Spinal cord (tissue), 10 donors: Measurements from ENCODE around the gene EFCAB6. TPM values are rescaled to one million over a fixed set of nuclear protein-coding genes. Genes with fewer than 3 reads are reported as not detected.

Experiments used
- DNase-seq, 6 donors: peaks; one replicate each; pipeline versions ENCODE4 v3.0.0 to v3.0.0-alpha.2; 2013 to 2015; ENCODE audit warnings: low spot score in 6 of 6, low read depth in 4 of 6
- H3K27ac ChIP-seq: one replicate; pipeline ENCODE4 v1.5.1; 2013; ENCODE audit warnings: low read depth, low read length, control low read depth
- H3K27me3 ChIP-seq: one replicate; pipeline ENCODE4 v1.6.1; 2013; ENCODE audit warnings: low read length; ENCODE audit not compliant: control insufficient read depth, insufficient read depth
- H3K36me3 ChIP-seq: one replicate; pipeline ENCODE4 v1.6.1; 2013; ENCODE audit warnings: low read length; ENCODE audit not compliant: control insufficient read depth, insufficient read depth
- H3K4me1 ChIP-seq: one replicate; pipeline ENCODE4 v1.6.1; 2013; ENCODE audit warnings: low read length; ENCODE audit not compliant: control insufficient read depth, insufficient read depth
- H3K4me3 ChIP-seq: one replicate; pipeline ENCODE4 v1.5.1; 2013; ENCODE audit warnings: low read depth, low read length, control low read depth
- H3K9me3 ChIP-seq: one replicate; pipeline ENCODE4 v1.6.1; 2013; ENCODE audit warnings: low read length; ENCODE audit not compliant: control insufficient read depth, insufficient read depth
- WGBS: methylation state at CpG from one replicate; pipeline ENCODE4 v1.1.5; 2013; ENCODE audit warnings: missing lambda C conversion rate; ENCODE audit not compliant: insufficient coverage; 5-methylcytosine and 5-hydroxymethylcytosine counted together
- polyA plus RNA-seq, 2 donors: library from polyadenylated mRNA; unstranded; fragments of 120-200 nt; gene quantifications; one replicate each; pipeline ENCODE4 v1.2.1, GENCODE V29; 2013; ENCODE audit not compliant: insufficient read length in 2 of 2
- total RNA-seq, 2 donors: library from RNA; depleted of rRNA in 1 of 2; stranded (reverse); fragments of 120-200 nt in 1 of 2; fragments of >200 nt in 1 of 2; gene quantifications; one replicate each; pipeline versions ENCODE4 v1.2.3 to v1.2.4, GENCODE V29; 2013 to 2014
- donor health status: healthy.

The EFCAB6 gene
- total and polyA plus RNA-seq, 4 donors, result 2.8 to 9.1 (median 4.5) TPM

GRCh38 chr22:43826142-43827002, 14.3 kb upstream of the EFCAB6 start:
- Histone ChIP-seq H3K4me3 (no peak overlapping the region), H3K27me3 (no peaks in the 10 kb centered on the region), H3K4me1 (peaks cover 46% of the 10 kb centered on the region), H3K27ac (no peak overlapping the region), H3K9me3 (no peaks in the 10 kb centered on the region), H3K36me3 (peaks cover 47% of the 10 kb centered on the region)
- peak in 3 of 6 donors; percentile 35 to 88 (median 80) for DNase-seq
- 54% methylated on average over 8 of the region's 16 CpGs for WGBS

- H3K4me3 ChIP-seq, result no peak overlapping the region
- H3K9me3 ChIP-seq, result no peaks in the 10 kb centered on the region
- no CpG with 5 or more reads among the region's 11 CpGs for WGBS
- no peak overlapping the region for H3K27ac ChIP-seq
- no peaks in the 10 kb centered on the region for H3K27me3 ChIP-seq
- H3K4me1 ChIP-seq, result peaks cover 47% of the 10 kb centered on the region
- H3K36me3 ChIP-seq, result peaks cover 42% of the 10 kb centered on the region
- DNase-seq, result peak in 1 of 6 donors; percentile 54
Measured at GRCh38 chr22:43825651-43826050, 13.5 kb upstream of the EFCAB6 start.

- Histone ChIP-seq H3K4me1 (peaks cover 47% of the 10 kb centered on the region), H3K27ac (no peak overlapping the region), H3K36me3 (peaks cover 34% of the 10 kb centered on the region), H3K4me3 (no peak overlapping the region), H3K27me3 (no peaks in the 10 kb centered on the region), H3K9me3 (no peaks in the 10 kb centered on the region)
- 83% methylated on average over 22 of the region's 26 CpGs for WGBS
- DNase-seq, result no peak
Measured at GRCh38 chr22:43824724-43825420, 12.8 kb upstream of the EFCAB6 start.

GRCh38 chr22:43823911-43824665, 12.0 kb upstream of the EFCAB6 start:
- no peak for DNase-seq
- Histone ChIP-seq H3K36me3 (peaks cover 30% of the 10 kb centered on the region), H3K27me3 (no peaks in the 10 kb centered on the region), H3K4me1 (peaks cover 49% of the 10 kb centered on the region), H3K9me3 (no peaks in the 10 kb centered on the region), H3K4me3 (no peak overlapping the region), H3K27ac (no peak overlapping the region)
- WGBS, result 64% methylated on average over 4 of the region's 17 CpGs

GRCh38 chr22:43823353-43823908, 11.3 kb upstream of the EFCAB6 start:
- H3K36me3 ChIP-seq, result peaks cover 30% of the 10 kb centered on the region
- H3K27me3 ChIP-seq, result no peaks in the 10 kb centered on the region
- no peak for DNase-seq
- 48% methylated on average over 13 of the region's 13 CpGs for WGBS
- no peak overlapping the region for H3K4me3 ChIP-seq
- no peaks in the 10 kb centered on the region for H3K9me3 ChIP-seq
- peaks cover 46% of the 10 kb centered on the region for H3K4me1 ChIP-seq
- no peak overlapping the region for H3K27ac ChIP-seq

- Histone ChIP-seq H3K4me1 (peaks cover 39% of the 10 kb centered on the region), H3K4me3 (no peak overlapping the region), H3K27ac (no peak overlapping the region), H3K27me3 (no peaks in the 10 kb centered on the region), H3K36me3 (peaks cover 23% of the 10 kb centered on the region), H3K9me3 (no peaks in the 10 kb centered on the region)
- WGBS, result 83% methylated on average over 19 of the region's 22 CpGs
- no peak for DNase-seq
Measured at GRCh38 chr22:43821606-43822425, 9.7 kb upstream of the EFCAB6 start.

GRCh38 chr22:43820651-43821305, 8.7 kb upstream of the EFCAB6 start:
- Histone ChIP-seq H3K4me3 (no peak overlapping the region), H3K27me3 (no peaks in the 10 kb centered on the region), H3K9me3 (no peaks in the 10 kb centered on the region), H3K27ac (no peak overlapping the region), H3K4me1 (peaks cover 30% of the 10 kb centered on the region), H3K36me3 (peaks cover 23% of the 10 kb centered on the region)
- WGBS, result 60% methylated on average over 16 of the region's 18 CpGs
- DNase-seq, result no peak

GRCh38 chr22:43819931-43820640, 8.0 kb upstream of the EFCAB6 start:
- DNase-seq, result peak in 2 of 6 donors; percentile 57 to 94
- Histone ChIP-seq H3K27me3 (no peaks in the 10 kb centered on the region), H3K4me1 (peaks cover 30% of the 10 kb centered on the region), H3K36me3 (peaks cover 21% of the 10 kb centered on the region), H3K4me3 (no peak overlapping the region), H3K27ac (no peak overlapping the region), H3K9me3 (no peaks in the 10 kb centered on the region)
- 42% methylated on average over 8 of the region's 13 CpGs for WGBS
